ENCODE results near the gene LRRC28.
"Not testable (repeated sequence)": the region's sequence is repeated elsewhere in the genome, so short reads cannot be mapped to it uniquely, and the experiment has no call there.

LRRC28 gene

GRCh38 chr15:99396375-99396774, 145.1 kb downstream of the LRRC28 start:
- no peak for DNase-seq (ENCODE audit: low spot score)

GRCh38 chr15:99399061-99399460, 147.8 kb downstream of the LRRC28 start:
- no peak for DNase-seq (ENCODE audit: low spot score)

- no peak for DNase-seq (ENCODE audit: low spot score)
Observed at GRCh38 chr15:99399618-99400017, 148.3 kb downstream of the LRRC28 start.

GRCh38 chr15:99401216-99401615, 149.9 kb downstream of the LRRC28 start:
- not testable (repeated sequence) for DNase-seq (ENCODE audit: low spot score)

- no peak for DNase-seq (ENCODE audit: low spot score)
Observed at GRCh38 chr15:99402014-99402729, 150.9 kb downstream of the LRRC28 start.

- no peak for DNase-seq (ENCODE audit: low spot score)
Observed at GRCh38 chr15:99403597-99403996, 152.3 kb downstream of the LRRC28 start.

GRCh38 chr15:99404454-99404853, 153.2 kb downstream of the LRRC28 start:
- no peak for DNase-seq (ENCODE audit: low spot score)

- DNase-seq (ENCODE audit: low spot score), result no peak
Observed at GRCh38 chr15:99406120-99406519, 154.8 kb downstream of the LRRC28 start.

- no peak for DNase-seq (ENCODE audit: low spot score)
Observed at GRCh38 chr15:99406716-99407487, 155.6 kb downstream of the LRRC28 start.

GRCh38 chr15:99407716-99408115, 156.4 kb downstream of the LRRC28 start:
- no peak for DNase-seq (ENCODE audit: low spot score)

GRCh38 chr15:99408236-99409096, 157.2 kb downstream of the LRRC28 start:
- DNase-seq (ENCODE audit: low spot score), result peak; percentile 81

- DNase-seq (ENCODE audit: low spot score), result peak; percentile 86
Observed at GRCh38 chr15:99409097-99409473, 157.8 kb downstream of the LRRC28 start.

- no peak for DNase-seq (ENCODE audit: low spot score)
Observed at GRCh38 chr15:99409560-99409959, 158.3 kb downstream of the LRRC28 start.

GRCh38 chr15:99410477-99410876, 159.2 kb downstream of the LRRC28 start:
- peak; percentile 7 for DNase-seq (ENCODE audit: low spot score)

GRCh38 chr15:99411234-99411633, 160.0 kb downstream of the LRRC28 start:
- DNase-seq (ENCODE audit: low spot score), result peak; percentile 2

GRCh38 chr15:99412082-99412481, 160.8 kb downstream of the LRRC28 start:
- DNase-seq (ENCODE audit: low spot score), result no peak

- no peak for DNase-seq (ENCODE audit: low spot score)
Observed at GRCh38 chr15:99412626-99413025, 161.3 kb downstream of the LRRC28 start.

- no peak for DNase-seq (ENCODE audit: low spot score)
Observed at GRCh38 chr15:99413955-99414754, 162.9 kb downstream of the LRRC28 start.

GRCh38 chr15:99414755-99415731, 163.8 kb downstream of the LRRC28 start:
- no peak for DNase-seq (ENCODE audit: low spot score)
